GM18867 (cell line): ENCODE data around the gene ZNRF1.
"Not testable (repeated sequence)": the region's sequence is repeated elsewhere in the genome, so short reads cannot be mapped to it uniquely, and the experiment has no call there.

Experiments used
- ATAC-seq: cut with Tn5 transposase; IDR thresholded peaks from one replicate; pipeline ENCODE4 v1.9.1; 2021; ENCODE audit warnings: mild to moderate bottlenecking, moderate library complexity; ENCODE audit not compliant: unreplicated experiment

ZNRF1 gene

GRCh38 chr16:75111514-75111940 lies 112.7 kb downstream of the ZNRF1 start:
- ATAC-seq, result no peak

- no peak for ATAC-seq
These were observed 113.3 kb downstream of the ZNRF1 start for GRCh38 chr16:75111961-75112733.

- no peak for ATAC-seq
These were observed 114.1 kb downstream of the ZNRF1 start for GRCh38 chr16:75112734-75113491.

DNA sequence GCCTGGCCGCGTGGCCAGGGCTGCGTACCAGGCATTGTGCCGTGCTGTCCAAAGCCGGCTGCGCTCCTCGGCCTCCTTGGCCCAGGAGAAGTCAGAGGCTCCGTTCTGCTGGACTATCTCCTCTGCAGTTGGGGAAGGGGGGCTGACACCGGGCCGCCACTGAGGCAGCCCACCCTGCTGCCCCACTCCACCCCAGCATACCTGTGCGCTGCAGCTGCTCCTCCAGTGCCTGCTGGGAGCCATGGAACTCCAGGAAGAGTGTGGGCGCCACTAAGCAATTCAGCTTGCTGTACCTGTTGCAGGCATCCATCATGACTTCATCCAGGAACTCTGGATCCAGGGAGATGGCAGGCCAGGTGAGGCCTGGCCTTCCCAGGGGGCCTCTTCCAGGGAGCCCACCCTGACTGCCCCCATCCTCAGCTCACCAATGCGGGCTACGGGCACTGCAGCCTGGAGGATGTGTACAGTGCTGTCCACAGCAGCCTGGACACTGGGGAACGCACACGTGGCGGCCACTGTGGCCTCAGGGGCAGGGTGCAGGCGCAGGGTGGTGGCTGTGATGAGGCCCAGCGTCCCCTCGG lies 114.8 kb downstream of the ZNRF1 start:
- ATAC-seq, result no peak

- no peak for ATAC-seq
These were observed 115.5 kb downstream of the ZNRF1 start for GRCh38 chr16:75114179-75114945.

- no peak for ATAC-seq
These were observed 116.4 kb downstream of the ZNRF1 start for GRCh38 chr16:75114946-75115825.

GRCh38 chr16:75116081-75116910 lies 117.5 kb downstream of the ZNRF1 start, which contains the start of gene LDHD:
Gene LDHD, minus strand, starts transcription at chr16:75116780. Its CDS starts 60 bp downstream, at chr16:75116720.
- peak; percentile 63 for ATAC-seq

- ATAC-seq, result no peak
These were observed 118.1 kb downstream of the ZNRF1 start for GRCh38 chr16:75116911-75117245.

GRCh38 chr16:75118943-75119539 lies 120.2 kb downstream of the ZNRF1 start:
- ATAC-seq, result no peak

DNA sequence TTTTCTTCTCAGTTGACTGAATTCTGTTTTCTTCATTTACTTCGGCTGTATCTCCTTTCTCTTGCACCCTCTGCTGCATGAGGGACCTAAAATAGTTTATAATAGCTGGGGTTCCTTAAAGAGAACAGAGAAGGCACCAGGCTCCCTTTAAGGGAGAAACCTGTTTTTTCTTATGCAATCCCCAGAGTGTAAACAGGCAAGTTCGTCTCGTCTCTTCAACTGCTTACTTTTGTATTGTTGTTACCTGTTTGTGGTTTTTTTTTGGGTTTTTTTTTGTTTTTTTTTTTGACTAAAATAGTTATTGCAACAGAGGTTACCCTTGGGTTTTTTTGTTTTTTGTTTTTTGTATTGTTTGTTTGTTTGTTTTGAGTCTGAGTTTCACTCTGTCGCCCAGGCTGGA lies 121.4 kb downstream of the ZNRF1 start:
- no peak for ATAC-seq

GRCh38 chr16:75121949-75122568 lies 123.2 kb downstream of the ZNRF1 start:
- no peak for ATAC-seq

GRCh38 chr16:75122609-75123008 lies 123.8 kb downstream of the ZNRF1 start:
- ATAC-seq, result no peak

DNA sequence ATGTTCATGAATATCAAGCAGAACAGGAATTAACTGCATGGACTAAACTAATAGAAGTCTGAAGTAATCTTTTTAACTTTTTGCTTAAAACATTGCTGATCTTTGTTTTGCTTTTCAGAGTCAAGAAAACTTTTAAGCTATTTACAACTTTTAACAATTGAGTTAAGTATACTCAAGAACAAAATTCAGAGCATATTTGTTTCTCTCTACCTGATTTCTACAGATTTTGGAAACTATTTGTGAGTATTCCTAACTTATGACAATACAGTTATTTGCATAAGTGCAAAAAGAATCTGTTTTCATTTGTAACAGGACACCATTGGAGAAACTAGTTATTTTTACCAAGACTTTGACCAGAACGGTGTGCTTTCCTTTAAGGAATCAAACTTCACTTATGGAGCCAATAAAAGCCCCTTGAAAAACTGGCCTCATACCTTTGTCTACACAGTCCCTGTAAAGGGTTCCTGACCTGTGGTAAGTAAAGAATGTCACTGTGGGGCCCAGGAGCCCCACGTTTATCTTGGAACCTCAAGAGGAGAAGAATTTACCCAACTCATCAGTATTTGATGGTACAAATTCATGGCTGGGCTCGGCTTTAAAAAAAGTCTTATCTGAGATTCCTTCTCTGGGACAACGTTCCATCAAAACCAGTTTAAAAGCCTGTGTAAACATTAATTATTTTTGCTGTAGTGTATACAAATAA lies 129.0 kb downstream of the ZNRF1 start:
- no peak for ATAC-seq

DNA sequence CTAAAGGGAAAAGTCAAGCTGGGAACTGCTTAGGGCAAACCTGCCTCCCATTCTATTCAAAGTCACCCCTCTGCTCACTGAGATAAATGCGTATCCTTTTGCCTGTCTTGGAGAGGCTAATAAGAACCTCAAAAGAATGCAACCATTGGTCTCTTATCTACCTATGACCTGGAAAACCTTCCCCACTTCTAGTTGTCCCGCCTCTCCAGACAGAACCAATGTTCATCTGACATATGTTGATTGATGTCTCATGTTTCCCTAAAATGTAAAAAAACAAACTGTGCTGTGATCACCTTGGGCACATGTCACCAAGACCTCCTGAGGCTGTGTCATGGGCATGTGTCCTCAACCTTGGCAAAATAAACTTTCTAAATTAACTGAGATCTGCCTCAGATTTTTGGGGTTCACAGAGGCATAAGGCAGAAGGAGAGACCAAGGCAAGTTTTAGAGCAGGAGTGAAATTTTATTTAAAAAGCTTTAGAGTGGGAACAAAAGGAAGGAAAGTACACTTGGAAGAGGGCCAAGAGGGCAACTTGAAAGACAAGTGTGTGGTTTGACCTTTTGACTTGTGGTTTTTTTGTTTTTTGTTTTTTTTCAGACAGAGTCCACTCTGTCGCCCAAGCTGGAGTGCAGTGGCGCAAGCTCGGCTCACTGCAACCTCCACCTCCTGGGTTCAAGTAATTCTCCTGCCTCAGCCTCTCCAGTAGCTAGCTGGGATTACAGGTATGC lies 130.8 kb downstream of the ZNRF1 start:
- ATAC-seq, result not testable (repeated sequence)

DNA sequence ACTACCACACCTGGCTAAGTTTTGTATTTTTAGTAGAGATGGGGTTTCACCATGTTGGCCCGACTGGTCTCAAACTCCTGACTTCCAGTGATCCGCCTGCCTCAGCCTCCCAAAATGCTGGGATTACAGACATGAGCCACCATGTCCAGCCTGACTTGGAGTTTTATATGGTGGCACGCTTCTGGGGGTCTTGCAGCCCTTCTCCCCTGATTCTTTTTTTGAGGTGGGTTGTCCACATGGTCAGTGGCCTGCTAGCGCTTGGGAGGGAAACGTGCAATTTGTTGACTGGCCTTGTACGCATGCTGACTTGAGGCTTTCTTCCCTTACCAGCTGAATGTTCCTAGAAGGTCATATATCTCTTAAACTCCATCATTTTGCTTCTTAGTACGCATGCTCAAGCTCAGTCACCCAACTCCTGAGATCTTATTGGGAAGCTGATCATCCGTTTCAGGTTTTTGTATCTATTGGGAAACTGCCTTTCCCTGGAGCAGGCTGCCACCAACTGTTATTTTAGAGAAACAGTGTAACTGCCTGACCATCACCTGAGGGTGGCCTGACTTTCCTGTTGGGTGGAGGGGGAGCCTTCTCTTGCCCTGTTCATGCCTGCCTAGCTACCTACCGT lies 131.4 kb downstream of the ZNRF1 start:
- ATAC-seq, result no peak

GRCh38 chr16:75131081-75131480 lies 132.3 kb downstream of the ZNRF1 start:
- no peak for ATAC-seq

- no peak for ATAC-seq
These were observed 139.4 kb downstream of the ZNRF1 start for GRCh38 chr16:75138233-75138632.
